B cell (primary cell): ENCODE data around the gene BHLHE23.

Experiments used
- EZH2 ChIP-seq: IDR thresholded peaks from 2 replicates; pipeline ENCODE4 v1.6.1; 2012; ENCODE audit warnings: borderline replicate concordance, low read depth, mild to moderate bottlenecking, moderate library complexity, low read length; ENCODE audit not compliant: insufficient read depth, poor library complexity, severe bottlenecking
- TF ChIP-seq, protein P1 (sequence below): fragments of 200-600 bp; IDR thresholded peaks from one replicate; pipeline ENCODE4 v1.8.0; 2022; ENCODE audit warnings: antibody characterized with exemption, mild to moderate bottlenecking

- TF ChIP-seq, protein P1, sequence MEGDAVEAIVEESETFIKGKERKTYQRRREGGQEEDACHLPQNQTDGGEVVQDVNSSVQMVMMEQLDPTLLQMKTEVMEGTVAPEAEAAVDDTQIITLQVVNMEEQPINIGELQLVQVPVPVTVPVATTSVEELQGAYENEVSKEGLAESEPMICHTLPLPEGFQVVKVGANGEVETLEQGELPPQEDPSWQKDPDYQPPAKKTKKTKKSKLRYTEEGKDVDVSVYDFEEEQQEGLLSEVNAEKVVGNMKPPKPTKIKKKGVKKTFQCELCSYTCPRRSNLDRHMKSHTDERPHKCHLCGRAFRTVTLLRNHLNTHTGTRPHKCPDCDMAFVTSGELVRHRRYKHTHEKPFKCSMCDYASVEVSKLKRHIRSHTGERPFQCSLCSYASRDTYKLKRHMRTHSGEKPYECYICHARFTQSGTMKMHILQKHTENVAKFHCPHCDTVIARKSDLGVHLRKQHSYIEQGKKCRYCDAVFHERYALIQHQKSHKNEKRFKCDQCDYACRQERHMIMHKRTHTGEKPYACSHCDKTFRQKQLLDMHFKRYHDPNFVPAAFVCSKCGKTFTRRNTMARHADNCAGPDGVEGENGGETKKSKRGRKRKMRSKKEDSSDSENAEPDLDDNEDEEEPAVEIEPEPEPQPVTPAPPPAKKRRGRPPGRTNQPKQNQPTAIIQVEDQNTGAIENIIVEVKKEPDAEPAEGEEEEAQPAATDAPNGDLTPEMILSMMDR: no peak
- TF ChIP-seq EZH2: no peak
Measured at GRCh38 chr20:62998449-62998848, 8.3 kb downstream of the BHLHE23 start.
